GM18511 (cell line): ENCODE measurements around the gene CCT7.
"Not testable (repeated sequence)": the region's sequence is repeated elsewhere in the genome, so short reads cannot be mapped to it uniquely, and the experiment has no call there.

Source experiments
- ATAC-seq: cut with Tn5 transposase; IDR thresholded peaks from one replicate; pipeline ENCODE4 v1.9.1; 2021; ENCODE audit warnings: mild to moderate bottlenecking, moderate library complexity; ENCODE audit not compliant: unreplicated experiment

CCT7 gene

GRCh38 chr2:73233932-73234832, at the start of gene CCT7:
Gene CCT7, plus strand, starts transcription at chr2:73234308. Its CDS starts 71 bp downstream, at chr2:73234379.
- ATAC-seq: peak; percentile 64

DNA sequence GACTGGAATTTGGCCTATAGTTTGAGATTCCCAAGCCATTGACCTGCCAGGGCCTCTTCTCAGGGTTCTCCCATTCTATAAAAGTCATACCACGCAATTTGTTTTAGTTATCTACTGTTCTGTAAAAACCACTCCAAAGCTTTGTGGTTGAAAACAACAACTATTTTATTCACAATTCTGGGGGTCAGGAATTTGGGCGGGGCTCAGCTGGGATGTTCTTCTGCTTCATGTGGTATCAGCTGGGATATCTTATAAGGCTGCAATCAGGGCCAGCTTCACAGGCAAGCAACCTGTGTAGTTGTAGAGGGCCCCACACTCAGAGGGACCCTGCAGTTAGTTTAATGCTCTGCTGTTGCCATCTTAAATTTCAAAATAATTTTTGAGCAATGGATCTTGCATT, 48.1 kb upstream of the CCT7 start:
- ATAC-seq: no peak

DNA sequence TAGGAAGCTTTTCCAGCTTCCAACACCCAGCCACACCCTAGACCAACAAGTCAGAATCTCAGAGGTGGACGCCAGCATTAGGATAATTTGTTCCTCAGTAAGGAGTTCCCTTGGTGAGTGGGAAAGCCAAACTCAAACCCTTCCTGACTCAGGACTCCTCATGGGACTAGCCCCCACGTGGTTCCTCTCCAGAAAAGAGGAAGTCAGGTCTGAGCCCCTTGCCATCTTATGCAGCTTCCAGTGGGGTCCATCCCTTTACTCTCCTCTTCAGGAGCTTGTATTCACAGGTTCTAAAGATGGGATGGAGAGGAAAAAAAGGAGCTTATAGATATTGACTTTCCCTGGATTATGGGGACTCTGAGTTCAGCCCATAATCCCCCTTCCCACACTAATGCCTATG, 46.6 kb upstream of the CCT7 start:
- no peak for ATAC-seq

GRCh38 chr2:73197579-73197978, 36.5 kb upstream of the CCT7 start:
- ATAC-seq: no peak

- not testable (repeated sequence) for ATAC-seq
These were observed 33.8 kb upstream of the CCT7 start for GRCh38 chr2:73200281-73200680.

GRCh38 chr2:73202156-73203054, 31.7 kb upstream of the CCT7 start, which contains the start of gene NOTO:
Gene NOTO, plus strand, starts transcription at chr2:73202574. Its CDS starts 93 bp downstream, at chr2:73202667.
- no peak for ATAC-seq

- no peak for ATAC-seq
These were observed 30.9 kb upstream of the CCT7 start for GRCh38 chr2:73203055-73203681.

GRCh38 chr2:73205611-73206010, 28.5 kb upstream of the CCT7 start:
- ATAC-seq: no peak

DNA sequence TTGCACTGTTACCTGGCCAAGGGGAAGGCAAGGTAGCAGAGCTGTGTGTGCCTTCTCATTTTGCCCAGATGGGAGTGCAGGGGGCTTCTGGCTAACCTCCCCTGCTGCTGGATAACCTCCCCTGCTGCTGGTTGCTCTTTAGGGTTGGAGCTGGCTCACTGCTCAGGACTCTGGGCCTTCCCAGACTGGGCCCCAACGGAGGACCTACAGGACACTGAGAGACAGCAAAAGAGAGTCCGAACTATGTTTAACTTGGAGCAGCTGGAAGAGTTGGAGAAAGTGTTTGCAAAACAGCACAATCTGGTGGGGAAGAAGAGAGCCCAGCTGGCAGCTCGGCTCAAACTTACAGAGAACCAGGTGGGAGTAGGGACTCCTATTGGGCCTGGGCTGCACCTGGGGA, 25.9 kb upstream of the CCT7 start:
- ATAC-seq: no peak

DNA sequence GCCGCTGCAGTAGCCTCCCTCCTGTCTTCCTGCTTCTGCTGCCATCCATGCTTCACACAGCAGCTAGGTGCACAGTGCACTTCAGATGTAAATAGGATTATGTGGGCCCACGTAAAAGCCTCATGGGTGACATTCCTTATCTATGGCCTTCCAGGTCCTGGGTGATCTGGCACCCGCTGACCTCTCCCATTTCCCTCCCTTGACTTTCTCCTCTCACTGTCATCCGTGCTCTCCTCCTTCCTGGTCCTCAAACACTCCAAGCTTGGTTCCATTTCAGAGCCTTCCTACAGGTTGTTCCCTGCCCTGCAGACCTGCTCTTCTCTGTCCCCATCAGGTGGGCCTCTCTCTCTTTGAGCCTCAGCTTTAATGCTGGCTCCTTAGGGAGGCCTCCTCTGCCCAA, 24.1 kb upstream of the CCT7 start:
- no peak for ATAC-seq

GRCh38 chr2:73210696-73211095, 23.4 kb upstream of the CCT7 start:
- ATAC-seq: no peak

- no peak for ATAC-seq
These were observed 22.0 kb upstream of the CCT7 start for GRCh38 chr2:73212098-73212447.

DNA sequence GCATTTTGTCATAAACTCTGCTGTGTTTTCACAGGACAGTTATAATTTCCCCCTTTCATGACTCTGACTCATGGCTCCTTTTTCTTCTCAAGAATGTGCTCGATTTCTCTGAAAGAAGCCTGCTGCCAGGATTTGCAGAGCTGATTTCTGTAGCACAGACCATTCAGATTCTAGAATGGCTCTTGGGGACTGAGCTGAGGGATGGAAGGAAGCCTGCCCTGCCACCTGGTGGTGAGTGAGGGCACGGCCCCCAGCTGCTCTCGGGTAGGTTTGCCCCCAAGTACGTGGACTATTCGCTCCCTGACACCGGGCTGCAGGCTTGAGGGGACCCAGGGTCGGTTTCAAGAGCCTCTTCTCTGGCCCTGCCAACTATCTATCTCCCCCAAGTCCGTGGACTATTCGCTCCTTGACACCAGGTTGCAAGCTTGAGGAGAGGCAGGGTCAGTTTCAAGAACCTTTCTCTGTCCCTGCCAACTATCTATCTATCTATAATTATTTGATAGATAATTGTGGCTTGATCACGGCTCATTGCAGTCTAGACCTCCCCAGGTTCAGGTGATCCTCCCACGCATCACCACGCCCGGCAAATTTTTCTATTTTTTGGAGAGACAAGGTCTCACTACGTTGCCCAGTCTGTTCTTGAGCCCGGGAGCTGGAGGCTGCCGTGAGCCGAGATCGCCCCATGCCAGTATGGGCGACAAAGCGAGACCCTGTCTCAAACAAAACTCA, 21.5 kb upstream of the CCT7 start:
- peak; percentile 75 for ATAC-seq

DNA sequence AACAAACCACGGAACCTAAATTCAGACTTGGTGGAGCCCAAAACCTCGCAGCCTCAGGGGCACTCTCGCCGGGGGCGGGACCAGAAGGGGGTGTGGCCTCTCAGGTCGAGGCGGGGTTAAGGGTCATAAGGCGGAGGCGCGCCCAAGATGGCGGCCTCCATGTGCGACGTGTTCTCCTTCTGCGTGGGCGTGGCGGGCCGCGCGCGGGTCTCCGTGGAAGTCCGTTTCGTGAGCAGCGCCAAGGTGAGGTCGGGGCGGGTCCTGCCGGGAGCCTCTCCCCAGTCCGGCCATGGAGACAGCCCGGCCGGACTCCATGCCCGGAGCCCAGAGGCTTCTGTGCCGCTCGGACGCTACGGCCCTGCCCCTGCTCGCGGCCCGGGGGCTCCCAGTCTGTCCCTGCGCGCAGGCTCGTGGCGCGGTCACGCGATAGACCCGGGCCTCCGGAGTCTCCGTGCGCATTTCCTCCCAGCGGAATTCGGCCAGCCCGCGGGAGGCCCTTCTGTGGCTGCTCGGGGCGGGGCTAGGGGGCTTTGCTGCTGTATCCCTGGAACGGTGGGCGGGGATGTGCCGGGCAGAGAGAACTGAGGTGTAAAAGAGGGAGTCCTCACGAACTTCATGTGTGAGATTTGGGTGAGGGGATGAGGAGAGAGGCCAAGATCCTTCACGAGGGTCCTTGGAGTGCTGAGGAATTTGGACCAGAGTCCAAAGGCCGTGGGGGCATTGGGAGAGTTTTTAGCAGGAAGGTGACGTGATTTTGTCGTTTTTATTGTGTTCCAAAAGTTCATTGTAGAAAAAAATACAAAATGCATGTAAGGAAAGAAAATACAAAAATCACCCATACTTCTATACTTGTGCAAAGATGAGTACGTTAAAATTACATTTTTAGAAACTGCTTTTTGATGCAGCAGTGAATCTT, 19.7 kb upstream of the CCT7 start, which contains the start of gene SMYD5:
SMYD5 (plus strand) TSS at position 126 of the 916 bp plus-strand sequence; CDS start at position 148, 22 bp downstream.
- peak; percentile 94 for ATAC-seq

DNA sequence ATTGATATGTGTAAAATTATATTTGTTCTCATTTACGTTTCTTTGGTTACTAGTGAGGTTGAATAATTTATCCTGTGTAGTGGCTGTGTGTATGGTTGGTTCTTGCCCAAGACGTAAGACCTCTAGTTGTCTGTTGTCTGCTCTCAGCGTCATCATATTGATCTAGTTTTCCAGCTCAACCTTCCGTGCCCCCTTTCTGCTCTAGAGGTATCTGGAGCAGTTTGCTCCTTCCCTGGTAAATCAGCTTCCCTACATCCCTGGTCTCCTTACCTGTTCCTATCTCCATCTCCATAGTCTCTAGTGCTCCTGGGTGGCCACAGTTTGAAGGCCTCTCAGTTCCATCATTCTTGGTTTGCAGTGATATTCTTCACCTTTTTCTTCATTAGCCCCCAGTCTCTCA, 18.9 kb upstream of the CCT7 start:
- no peak for ATAC-seq

DNA sequence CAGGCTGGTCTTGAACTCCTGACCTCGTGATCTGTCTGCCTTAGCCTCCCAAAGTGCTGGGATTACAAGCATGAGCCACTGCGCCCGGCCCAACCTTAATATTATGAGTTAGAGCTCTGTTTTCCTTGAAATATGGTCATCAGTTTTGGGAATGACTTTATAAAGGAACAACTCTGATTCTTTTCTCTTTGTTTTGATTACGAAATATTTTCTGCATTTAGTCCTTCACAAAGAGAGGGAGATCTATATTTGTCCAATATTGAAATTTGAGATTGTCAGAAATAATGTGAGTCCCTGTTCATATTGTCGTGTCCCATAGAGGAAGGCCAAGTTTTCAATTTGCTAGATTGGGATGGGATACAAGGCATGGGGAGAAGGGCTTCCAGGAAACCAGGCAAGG, 16.9 kb upstream of the CCT7 start:
- no peak for ATAC-seq

GRCh38 chr2:73217826-73218225, 16.3 kb upstream of the CCT7 start:
- ATAC-seq: no peak

- no peak for ATAC-seq
These were observed 15.8 kb upstream of the CCT7 start for GRCh38 chr2:73218298-73218697.

- no peak for ATAC-seq
These were observed 10.3 kb upstream of the CCT7 start for GRCh38 chr2:73223821-73224220.
